ENCODE data around the gene ADD3.
A peak's percentile ranks its signal among the peaks of the same experiment; 100 is the strongest.

Gene ADD3

GRCh38 chr10:110007701-110008517, at the start of gene ADD3:
ADD3 (plus strand) TSS chr10:110007984; CDS start chr10:110100654, 92,670 bp downstream.
- Histone ChIP-seq H3K4me3 (ENCODE audit: low read depth, low read length, poor library complexity, severe bottlenecking) (peak within 1 kb of the TSS; percentile 93), H3K27me3 (ENCODE audit: insufficient read depth, low read length) (no peaks in the 10 kb centered on the region), H3K4me1 (ENCODE audit: insufficient read depth, low read length, severe bottlenecking) (peaks cover 61% of the 10 kb centered on the region)

GRCh38 chr10:109958059-109958458, 49.7 kb upstream of the ADD3 start:
- no peak overlapping the region for H3K9ac ChIP-seq (ENCODE audit: low read length)
- H3K4me2 ChIP-seq (ENCODE audit: low read length): no peak overlapping the region
- H3F3A ChIP-seq (ENCODE audit: insufficient read depth, low read length): no peaks in the 10 kb centered on the region
- H3K27me3 ChIP-seq (ENCODE audit: insufficient read depth, low read length): no peaks in the 10 kb centered on the region
- H4K20me1 ChIP-seq (ENCODE audit: insufficient read depth, low read length): no peaks in the 10 kb centered on the region
- H3K27ac ChIP-seq (ENCODE audit: low read depth, low read length, poor library complexity, severe bottlenecking): no peak overlapping the region
- H3K9me2 ChIP-seq (ENCODE audit: low read depth, low read length): no peaks in the 10 kb centered on the region
- no peaks in the 10 kb centered on the region for H3K79me2 ChIP-seq (ENCODE audit: insufficient read depth, low read length)
- peaks cover 8% of the 10 kb centered on the region for H3K4me1 ChIP-seq (ENCODE audit: insufficient read depth, low read length, severe bottlenecking)
- TF ChIP-seq EZH2 (IDR thresholded peaks at IDR 0.05; ENCODE audit: borderline replicate concordance, low read length) (no peak), CTCF (IDR thresholded peaks at IDR 0.05; ENCODE audit: low read length) (no peak)
- H2AFZ ChIP-seq (ENCODE audit: low read length): no peak overlapping the region
- H3K36me3 ChIP-seq (ENCODE audit: insufficient read depth, low read length): no peaks in the 10 kb centered on the region
- no peaks in the 10 kb centered on the region for H3K9me3 ChIP-seq (ENCODE audit: low read length)
- H3K4me3 ChIP-seq (ENCODE audit: low read depth, low read length, poor library complexity, severe bottlenecking): no peak overlapping the region

More at GRCh38 chr10:110007701-110008517, at the start of gene ADD3:
- no peak for TF ChIP-seq CTCF (IDR thresholded peaks at IDR 0.05; ENCODE audit: low read length)
- TF ChIP-seq EZH2 (IDR thresholded peaks at IDR 0.05; ENCODE audit: borderline replicate concordance, low read length): no peak
- peaks cover 41% of the 10 kb centered on the region for H3K79me2 ChIP-seq (ENCODE audit: insufficient read depth, low read length)
- H4K20me1 ChIP-seq (ENCODE audit: insufficient read depth, low read length): no peaks in the 10 kb centered on the region
- no peaks in the 10 kb centered on the region for H3K9me3 ChIP-seq (ENCODE audit: low read length)
- H3F3A ChIP-seq (ENCODE audit: insufficient read depth, low read length): no peaks in the 10 kb centered on the region
- peak within 1 kb of the TSS; percentile 96 for H3K4me2 ChIP-seq (ENCODE audit: low read length)
- peak within 1 kb of the TSS; percentile 81 for H3K27ac ChIP-seq (ENCODE audit: low read depth, low read length, poor library complexity, severe bottlenecking)
- no peaks in the 10 kb centered on the region for H3K36me3 ChIP-seq (ENCODE audit: insufficient read depth, low read length)
- no peaks in the 10 kb centered on the region for H3K9me2 ChIP-seq (ENCODE audit: low read depth, low read length)
- peak within 1 kb of the TSS; percentile 76 for H2AFZ ChIP-seq (ENCODE audit: low read length)
- peak within 1 kb of the TSS; percentile 80 for H3K9ac ChIP-seq (ENCODE audit: low read length)

GRCh38 chr10:109959259-109960145, 48.3 kb upstream of the ADD3 start:
- Histone ChIP-seq H3K9ac (ENCODE audit: low read length) (no peak overlapping the region), H3K4me2 (ENCODE audit: low read length) (no peak overlapping the region), H3K27ac (ENCODE audit: low read depth, low read length, poor library complexity, severe bottlenecking) (no peak overlapping the region), H3F3A (ENCODE audit: insufficient read depth, low read length) (no peaks in the 10 kb centered on the region), H4K20me1 (ENCODE audit: insufficient read depth, low read length) (no peaks in the 10 kb centered on the region), H3K4me1 (ENCODE audit: insufficient read depth, low read length, severe bottlenecking) (peaks cover 8% of the 10 kb centered on the region), H2AFZ (ENCODE audit: low read length) (no peak overlapping the region), H3K27me3 (ENCODE audit: insufficient read depth, low read length) (no peaks in the 10 kb centered on the region), H3K9me3 (ENCODE audit: low read length) (no peaks in the 10 kb centered on the region), H3K36me3 (ENCODE audit: insufficient read depth, low read length) (no peaks in the 10 kb centered on the region), H3K4me3 (ENCODE audit: low read depth, low read length, poor library complexity, severe bottlenecking) (no peak overlapping the region), H3K79me2 (ENCODE audit: insufficient read depth, low read length) (no peaks in the 10 kb centered on the region), H3K9me2 (ENCODE audit: low read depth, low read length) (no peaks in the 10 kb centered on the region)
- TF ChIP-seq EZH2 (IDR thresholded peaks at IDR 0.05; ENCODE audit: borderline replicate concordance, low read length) (no peak), CTCF (IDR thresholded peaks at IDR 0.05; ENCODE audit: low read length) (no peak)
